AG09309 (cell line): Measurements from ENCODE around the gene RESF1.

Experiments used
- DNase-seq: peaks from one replicate; pipeline ENCODE4 v3.0.0-alpha.2; 2010; ENCODE audit warnings: low read depth
- H3K4me3 ChIP-seq: 2 replicates; pipeline ENCODE4 v1.5.1; 2011; ENCODE audit warnings: mild to moderate bottlenecking, low read depth, low read length, moderate library complexity; ENCODE audit not compliant: control insufficient read depth
- TF ChIP-seq, protein P1 (sequence below): IDR thresholded peaks from 2 replicates; pipeline ENCODE4 v1.5.1; 2011; ENCODE audit warnings: mild to moderate bottlenecking, low read depth, low read length, inconsistent platforms; ENCODE audit not compliant: insufficient read depth, control insufficient read depth; ENCODE audit errors: missing control alignments

RESF1 gene

GRCh38 chr12:32003654-32004053 lies 44.4 kb downstream of the RESF1 start:
- no peak for DNase-seq
- TF ChIP-seq, protein P1, sequence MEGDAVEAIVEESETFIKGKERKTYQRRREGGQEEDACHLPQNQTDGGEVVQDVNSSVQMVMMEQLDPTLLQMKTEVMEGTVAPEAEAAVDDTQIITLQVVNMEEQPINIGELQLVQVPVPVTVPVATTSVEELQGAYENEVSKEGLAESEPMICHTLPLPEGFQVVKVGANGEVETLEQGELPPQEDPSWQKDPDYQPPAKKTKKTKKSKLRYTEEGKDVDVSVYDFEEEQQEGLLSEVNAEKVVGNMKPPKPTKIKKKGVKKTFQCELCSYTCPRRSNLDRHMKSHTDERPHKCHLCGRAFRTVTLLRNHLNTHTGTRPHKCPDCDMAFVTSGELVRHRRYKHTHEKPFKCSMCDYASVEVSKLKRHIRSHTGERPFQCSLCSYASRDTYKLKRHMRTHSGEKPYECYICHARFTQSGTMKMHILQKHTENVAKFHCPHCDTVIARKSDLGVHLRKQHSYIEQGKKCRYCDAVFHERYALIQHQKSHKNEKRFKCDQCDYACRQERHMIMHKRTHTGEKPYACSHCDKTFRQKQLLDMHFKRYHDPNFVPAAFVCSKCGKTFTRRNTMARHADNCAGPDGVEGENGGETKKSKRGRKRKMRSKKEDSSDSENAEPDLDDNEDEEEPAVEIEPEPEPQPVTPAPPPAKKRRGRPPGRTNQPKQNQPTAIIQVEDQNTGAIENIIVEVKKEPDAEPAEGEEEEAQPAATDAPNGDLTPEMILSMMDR: no peak
- no peak overlapping the region for H3K4me3 ChIP-seq

DNA sequence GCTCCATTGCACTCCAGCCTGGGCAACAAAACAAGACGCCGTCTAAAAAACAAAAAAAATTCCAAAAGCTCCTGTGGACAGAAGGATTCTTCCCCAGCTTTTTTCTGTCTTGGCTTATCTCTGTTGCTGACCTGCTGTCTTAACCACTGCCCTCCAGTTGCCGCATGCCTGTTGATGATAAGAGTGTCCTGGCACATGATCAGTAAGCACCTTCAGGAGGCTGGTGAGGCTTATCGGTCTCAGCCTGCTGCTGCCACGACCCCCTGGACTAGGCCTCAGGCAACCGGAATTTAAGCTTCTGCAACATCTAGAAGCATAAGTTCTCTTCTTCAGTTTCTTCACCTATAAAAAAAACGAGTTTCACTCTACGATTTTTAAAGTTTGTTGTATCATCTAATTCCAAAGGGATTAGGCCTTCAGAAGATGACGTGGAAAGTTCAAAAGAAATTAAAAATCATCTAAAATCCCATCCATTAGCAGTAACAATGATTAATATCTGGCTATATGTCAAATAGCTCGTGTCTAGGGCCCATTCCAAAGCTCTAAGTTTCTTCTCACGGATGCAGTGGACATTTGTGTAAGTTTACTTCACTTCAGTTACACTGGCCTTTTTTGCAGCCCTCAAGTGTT lies 46.4 kb downstream of the RESF1 start:
- DNase-seq: no peak
- TF ChIP-seq, protein P1: no peak

More for the DNA sequence above, 46.4 kb downstream of the RESF1 start:
- H3K4me3 ChIP-seq: no peak overlapping the region
